Measurements from ENCODE around the gene KLK15. TPM values are rescaled to one million over a fixed set of nuclear protein-coding genes. Genes with fewer than 3 reads are reported as not detected.

Gene KLK15
- total RNA-seq, 4 donors from 2014 or later = not detected

- H3K4me1 ChIP-seq = peaks cover 0 to 10% (median 4%) of the 10 kb centered on the region in 4 donors
- DNase-seq (ENCODE audit: low spot score in 2 of 2) = no peak
- H3K27me3 ChIP-seq = peaks cover 0 to 5% of the 10 kb centered on the region in 2 donors
- 65 to 77% methylated on average over 1 of the region's 1 CpG for WGBS, 2 donors
- H3K27ac ChIP-seq = no peak overlapping the region
- no peaks in the 10 kb centered on the region for H3K36me3 ChIP-seq
- no peaks in the 10 kb centered on the region for H3K9me3 ChIP-seq
- no peak overlapping the region for H3K4me3 ChIP-seq
- TF ChIP-seq EP300 (IDR thresholded peaks at IDR 0.05) (no peak), POLR2A (IDR thresholded peaks at IDR 0.05) (no peak)
These were observed 24.5 kb downstream of the KLK15 start for GRCh38 chr19:50808856-50809255.

- peaks cover 0 to 24% (median 0%) of the 10 kb centered on the region in 3 donors for H3K36me3 ChIP-seq
- DNase-seq (ENCODE audit: low spot score in 2 of 2) = peak; percentile 97
- no peaks in the 10 kb centered on the region for H3K27me3 ChIP-seq
- peaks cover 0 to 30% (median 19%) of the 10 kb centered on the region in 4 donors for H3K4me1 ChIP-seq
- peak overlapping the region; percentile 90 to 98 (median 96) for H3K27ac ChIP-seq
- 0% methylated on average over 31 to 62 of the region's 62 CpGs for WGBS, 2 donors
- TF ChIP-seq POLR2A (IDR thresholded peaks at IDR 0.05) (peak; percentile 42 to 50), CTCF (IDR thresholded peaks at IDR 0.05) (peak in 2 of 5 experiments; percentile 10 to 55), EP300 (IDR thresholded peaks at IDR 0.05) (peak; percentile 90 to 95)
- H3K4me3 ChIP-seq = peak overlapping the region; percentile 64 to 99 (median 84)
- H3K9me3 ChIP-seq = no peaks in the 10 kb centered on the region
These were observed 28.7 kb downstream of the KLK15 start for GRCh38 chr19:50804420-50805272.

- Histone ChIP-seq H3K4me1 (peaks cover 0 to 30% (median 19%) of the 10 kb centered on the region in 4 donors), H3K27ac (peak overlapping the region; percentile 90 to 98 (median 96)), H3K4me3 (peak overlapping the region; percentile 64 to 99 (median 84)), H3K9me3 (no peaks in the 10 kb centered on the region), H3K36me3 (peaks cover 0 to 32% (median 6%) of the 10 kb centered on the region in 3 donors), H3K27me3 (no peaks in the 10 kb centered on the region)
- TF ChIP-seq EP300 (IDR thresholded peaks at IDR 0.05) (no peak), POLR2A (IDR thresholded peaks at IDR 0.05) (no peak), CTCF (IDR thresholded peaks at IDR 0.05) (no peak)
- 0% methylated on average over 35 to 40 of the region's 40 CpGs for WGBS, 2 donors
- no peak for DNase-seq (ENCODE audit: low spot score in 2 of 2)
These were observed 29.5 kb downstream of the KLK15 start for GRCh38 chr19:50803633-50804419.

GRCh38 chr19:50801107-50801506 is 32.3 kb downstream of the KLK15 start:
- Histone ChIP-seq H3K4me1 (peaks cover 0 to 30% (median 19%) of the 10 kb centered on the region in 4 donors), H3K4me3 (no peak overlapping the region), H3K36me3 (peaks cover 0 to 59% (median 6%) of the 10 kb centered on the region in 3 donors), H3K9me3 (no peaks in the 10 kb centered on the region), H3K27ac (no peak overlapping the region), H3K27me3 (no peaks in the 10 kb centered on the region)
- TF ChIP-seq EP300 (IDR thresholded peaks at IDR 0.05) (no peak), POLR2A (IDR thresholded peaks at IDR 0.05) (no peak), CTCF (IDR thresholded peaks at IDR 0.05) (no peak)
- 82 to 85% methylated on average over 8 of the region's 8 CpGs for WGBS, 2 donors
- DNase-seq (ENCODE audit: low spot score in 2 of 2) = no peak

GRCh38 chr19:50799547-50799851 is 33.9 kb downstream of the KLK15 start:
- Histone ChIP-seq H3K4me3 (no peak overlapping the region), H3K27me3 (no peaks in the 10 kb centered on the region), H3K36me3 (peaks cover 0 to 67% (median 6%) of the 10 kb centered on the region in 3 donors), H3K4me1 (peaks cover 0 to 21% (median 16%) of the 10 kb centered on the region in 4 donors), H3K27ac (no peak overlapping the region), H3K9me3 (no peaks in the 10 kb centered on the region)
- TF ChIP-seq EP300 (IDR thresholded peaks at IDR 0.05) = no peak
- no peak for TF ChIP-seq POLR2A (IDR thresholded peaks at IDR 0.05)
- TF ChIP-seq CTCF (IDR thresholded peaks at IDR 0.05) = no peak
- no peak for DNase-seq (ENCODE audit: low spot score in 2 of 2)
- WGBS, 2 donors = 75 to 84% methylated on average over 3 of the region's 3 CpGs

All from tibial nerve (tissue), 4 donors.